ENCODE results near the gene CCDC102A.
"Not testable (repeated sequence)": the region's sequence is repeated elsewhere in the genome, so short reads cannot be mapped to it uniquely, and the experiment has no call there.

Gene CCDC102A

GRCh38 chr16:57572978-57573728, 36.8 kb upstream of the CCDC102A start:
- ATAC-seq (replicated peaks; ENCODE audit: extremely low read depth, poor library complexity, severe bottlenecking), result no peak

GRCh38 chr16:57571098-57571497, 34.7 kb upstream of the CCDC102A start:
- Mint-ChIP-seq H3K36me3 (ENCODE audit: insufficient read depth) (peaks cover 32% of the 10 kb centered on the region), H3K27ac (ENCODE audit: low read depth) (no peak overlapping the region), H3K9me3 (no peaks in the 10 kb centered on the region), H3K27me3 (no peaks in the 10 kb centered on the region), H3K4me1 (peaks cover 1% of the 10 kb centered on the region), H3K4me3 (no peak overlapping the region)
- ATAC-seq (replicated peaks; ENCODE audit: extremely low read depth, poor library complexity, severe bottlenecking) (no peak), DNase-seq (ENCODE audit: low spot score in 2 of 2) (peak in 1 of 2 donors; percentile 3)

More at GRCh38 chr16:57572978-57573728, 36.8 kb upstream of the CCDC102A start:
- no peak overlapping the region for H3K4me3 Mint-ChIP-seq
- peak in 1 of 2 donors; percentile 6 for DNase-seq (ENCODE audit: low spot score in 2 of 2)
- H3K27ac Mint-ChIP-seq (ENCODE audit: low read depth), result peak overlapping the region; percentile 59
- H3K4me1 Mint-ChIP-seq, result peaks cover 22% of the 10 kb centered on the region
- H3K36me3 Mint-ChIP-seq (ENCODE audit: insufficient read depth), result peaks cover 31% of the 10 kb centered on the region
- H3K27me3 Mint-ChIP-seq, result no peaks in the 10 kb centered on the region
- H3K9me3 Mint-ChIP-seq, result no peaks in the 10 kb centered on the region

- no peak overlapping the region for H3K4me3 Mint-ChIP-seq
- no peak overlapping the region for H3K27ac Mint-ChIP-seq (ENCODE audit: low read depth)
- no peaks in the 10 kb centered on the region for H3K4me1 Mint-ChIP-seq
- no peaks in the 10 kb centered on the region for H3K27me3 Mint-ChIP-seq
- DNase-seq (ENCODE audit: low spot score in 2 of 2) (peak in 1 of 2 donors; percentile 11), ATAC-seq (replicated peaks; ENCODE audit: extremely low read depth, poor library complexity, severe bottlenecking) (no peak)
- no peaks in the 10 kb centered on the region for H3K9me3 Mint-ChIP-seq
- H3K36me3 Mint-ChIP-seq (ENCODE audit: insufficient read depth), result peaks cover 35% of the 10 kb centered on the region
Observed at GRCh38 chr16:57570301-57571070, 34.1 kb upstream of the CCDC102A start.

- no peaks in the 10 kb centered on the region for H3K4me1 Mint-ChIP-seq
- H3K9me3 Mint-ChIP-seq, result no peaks in the 10 kb centered on the region
- H3K27ac Mint-ChIP-seq (ENCODE audit: low read depth), result peak overlapping the region; percentile 85
- no peak for ATAC-seq (replicated peaks; ENCODE audit: extremely low read depth, poor library complexity, severe bottlenecking)
- peak in 1 of 2 donors; percentile 10 for DNase-seq (ENCODE audit: low spot score in 2 of 2)
- H3K36me3 Mint-ChIP-seq (ENCODE audit: insufficient read depth), result peaks cover 37% of the 10 kb centered on the region
- no peak overlapping the region for H3K4me3 Mint-ChIP-seq
- H3K27me3 Mint-ChIP-seq, result no peaks in the 10 kb centered on the region
Observed at GRCh38 chr16:57569306-57569946, 33.1 kb upstream of the CCDC102A start.

GRCh38 chr16:57568772-57569171, 32.4 kb upstream of the CCDC102A start:
- not testable (repeated sequence) for H3K9me3 Mint-ChIP-seq; ATAC-seq (replicated peaks; ENCODE audit: extremely low read depth, poor library complexity, severe bottlenecking); H3K4me1 Mint-ChIP-seq

DNA sequence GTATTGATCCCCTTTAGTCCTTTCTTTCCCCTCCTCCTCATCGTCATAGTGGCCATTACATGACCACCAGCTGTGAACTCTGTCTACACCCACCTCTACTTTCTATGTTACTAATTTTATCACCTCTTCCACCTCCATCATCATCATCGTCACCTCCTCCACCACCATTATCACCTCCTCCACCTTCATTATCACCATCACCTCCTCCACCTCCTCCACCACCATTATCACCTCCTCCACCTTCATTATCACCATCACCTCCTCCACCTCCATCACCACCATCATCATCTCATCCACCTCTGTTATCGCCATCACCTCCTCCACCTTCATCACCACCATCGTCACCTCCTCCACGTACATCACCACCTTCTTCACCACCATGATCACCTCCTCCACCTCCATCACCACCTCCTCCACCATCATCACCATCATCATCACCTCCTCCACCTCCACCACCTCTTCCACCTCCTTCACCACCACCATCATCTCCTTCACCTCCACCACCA, 31.9 kb upstream of the CCDC102A start:
- ATAC-seq (replicated peaks; ENCODE audit: extremely low read depth, poor library complexity, severe bottlenecking) (no peak), DNase-seq (ENCODE audit: low spot score in 2 of 2) (no peak)
- Mint-ChIP-seq H3K27me3 (no peaks in the 10 kb centered on the region), H3K4me3 (no peak overlapping the region), H3K4me1 (no peaks in the 10 kb centered on the region), H3K27ac (ENCODE audit: low read depth) (peak overlapping the region; percentile 85), H3K36me3 (ENCODE audit: insufficient read depth) (peaks cover 37% of the 10 kb centered on the region), H3K9me3 (no peaks in the 10 kb centered on the region)

More at GRCh38 chr16:57568772-57569171, 32.4 kb upstream of the CCDC102A start:
- H3K4me3 Mint-ChIP-seq, H3K27me3 Mint-ChIP-seq: not testable (repeated sequence)
- peak in 1 of 2 donors; percentile 8 for DNase-seq (ENCODE audit: low spot score in 2 of 2)
- Mint-ChIP-seq H3K36me3 (ENCODE audit: insufficient read depth) (peaks cover 37% of the 10 kb centered on the region), H3K27ac (ENCODE audit: low read depth) (peak overlapping the region; percentile 85)

GRCh38 chr16:57567691-57568090, 31.3 kb upstream of the CCDC102A start:
- H3K27ac Mint-ChIP-seq (ENCODE audit: low read depth), result peak overlapping the region; percentile 85
- ATAC-seq (replicated peaks; ENCODE audit: extremely low read depth, poor library complexity, severe bottlenecking), result no peak
- H3K36me3 Mint-ChIP-seq (ENCODE audit: insufficient read depth), result peaks cover 37% of the 10 kb centered on the region
- H3K9me3 Mint-ChIP-seq, result no peaks in the 10 kb centered on the region
- H3K4me3 Mint-ChIP-seq, result no peak overlapping the region
- H3K27me3 Mint-ChIP-seq, result no peaks in the 10 kb centered on the region
- DNase-seq (ENCODE audit: low spot score in 2 of 2), result no peak
- H3K4me1 Mint-ChIP-seq, result no peaks in the 10 kb centered on the region

DNA sequence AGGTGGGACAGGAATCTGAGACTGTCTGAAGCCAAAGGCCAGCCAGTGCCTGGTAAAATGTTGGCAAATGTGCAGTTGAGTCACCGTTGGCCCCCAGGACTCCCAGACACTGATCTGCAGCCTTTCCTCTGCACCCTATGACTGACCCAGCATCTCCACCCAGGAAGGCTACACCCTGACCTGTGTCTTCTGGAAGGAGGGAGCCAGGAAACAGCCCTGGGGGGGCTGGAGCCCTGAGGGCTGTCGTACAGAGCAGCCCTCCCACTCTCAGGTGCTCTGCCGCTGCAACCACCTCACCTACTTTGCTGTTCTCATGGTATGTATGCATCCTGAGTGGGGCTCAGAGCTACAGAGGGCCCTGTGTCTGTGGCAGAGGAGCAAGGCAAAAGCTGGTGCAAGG, 30.1 kb upstream of the CCDC102A start:
- Mint-ChIP-seq H3K9me3 (peaks cover 2% of the 10 kb centered on the region), H3K36me3 (ENCODE audit: insufficient read depth) (peaks cover 39% of the 10 kb centered on the region), H3K4me3 (no peak overlapping the region), H3K4me1 (peaks cover 2% of the 10 kb centered on the region), H3K27ac (ENCODE audit: low read depth) (peak overlapping the region; percentile 44), H3K27me3 (no peaks in the 10 kb centered on the region)
- DNase-seq (ENCODE audit: low spot score in 2 of 2) (no peak), ATAC-seq (replicated peaks; ENCODE audit: extremely low read depth, poor library complexity, severe bottlenecking) (no peak)

DNA sequence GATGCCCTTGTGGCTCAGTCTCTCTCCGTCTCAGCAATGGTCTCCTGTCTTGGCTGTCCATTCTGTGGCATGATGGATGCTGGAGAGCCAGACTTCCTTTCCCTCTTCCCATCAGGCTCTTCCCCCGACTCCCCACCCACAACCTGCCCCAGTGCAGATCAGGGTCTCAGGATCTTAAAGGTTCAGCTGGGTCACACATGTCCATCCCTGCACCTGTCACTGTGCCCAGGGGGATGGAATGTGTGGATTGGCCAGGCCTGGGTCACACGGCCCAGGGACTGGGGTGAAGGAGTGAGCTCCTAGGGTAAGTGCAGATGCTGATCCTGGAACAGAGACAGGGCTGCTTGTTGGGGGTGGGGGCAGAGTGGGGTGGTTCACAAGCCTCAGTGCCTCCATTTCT, 29.1 kb upstream of the CCDC102A start:
- peaks cover 7% of the 10 kb centered on the region for H3K9me3 Mint-ChIP-seq
- ATAC-seq (replicated peaks; ENCODE audit: extremely low read depth, poor library complexity, severe bottlenecking), result no peak
- H3K4me1 Mint-ChIP-seq, result peaks cover 8% of the 10 kb centered on the region
- no peak overlapping the region for H3K4me3 Mint-ChIP-seq
- H3K27me3 Mint-ChIP-seq, result no peaks in the 10 kb centered on the region
- peaks cover 42% of the 10 kb centered on the region for H3K36me3 Mint-ChIP-seq (ENCODE audit: insufficient read depth)
- peak overlapping the region; percentile 52 for H3K27ac Mint-ChIP-seq (ENCODE audit: low read depth)
- DNase-seq (ENCODE audit: low spot score in 2 of 2), result no peak

DNA sequence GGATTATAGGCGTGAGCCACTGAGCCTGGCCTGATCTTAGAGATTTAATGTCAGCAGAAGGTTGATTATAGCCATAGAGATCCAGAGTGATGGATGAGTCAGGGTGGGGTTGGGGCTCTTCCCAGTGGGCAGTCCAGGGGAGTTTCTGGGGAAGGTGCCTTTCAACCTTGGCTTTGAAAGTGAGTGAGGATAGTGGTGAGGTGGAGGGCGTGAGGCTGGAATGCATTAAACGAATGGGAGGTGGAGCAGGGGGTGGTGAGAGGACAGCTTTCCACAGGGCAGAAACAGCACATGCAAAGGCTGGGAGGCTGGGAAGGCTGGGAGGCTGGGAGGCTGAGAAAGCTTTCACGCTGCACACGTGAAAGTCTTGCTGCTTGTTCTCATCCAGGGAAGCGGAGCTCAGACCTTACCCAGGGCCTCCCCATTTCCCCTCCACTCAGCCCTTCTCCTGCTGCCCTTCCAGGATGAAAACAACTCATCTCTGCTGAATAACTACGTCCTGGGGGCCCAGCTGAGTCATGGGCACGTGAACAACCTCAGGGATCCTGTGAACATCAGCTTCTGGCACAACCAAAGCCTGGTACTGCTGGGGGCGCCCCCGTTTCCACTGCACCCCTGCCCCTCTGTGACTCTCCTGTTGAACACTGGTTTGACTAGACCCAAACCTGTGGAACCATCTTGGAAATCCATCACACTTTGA, 28.4 kb upstream of the CCDC102A start:
- peaks cover 37% of the 10 kb centered on the region for H3K36me3 Mint-ChIP-seq (ENCODE audit: insufficient read depth)
- DNase-seq (ENCODE audit: low spot score in 2 of 2) (peak in 1 of 2 donors; percentile 5), ATAC-seq (replicated peaks; ENCODE audit: extremely low read depth, poor library complexity, severe bottlenecking) (no peak)
- H3K4me3 Mint-ChIP-seq, result no peak overlapping the region
- H3K27ac Mint-ChIP-seq (ENCODE audit: low read depth), result peak overlapping the region; percentile 52
- peaks cover 7% of the 10 kb centered on the region for H3K9me3 Mint-ChIP-seq
- H3K4me1 Mint-ChIP-seq, result peaks cover 16% of the 10 kb centered on the region
- H3K27me3 Mint-ChIP-seq, result no peaks in the 10 kb centered on the region

GRCh38 chr16:57563761-57564160, 27.4 kb upstream of the CCDC102A start:
- H3K4me1 Mint-ChIP-seq, result peaks cover 17% of the 10 kb centered on the region
- H3K4me3 Mint-ChIP-seq, result no peak overlapping the region
- H3K27ac Mint-ChIP-seq (ENCODE audit: low read depth), result no peak overlapping the region
- peaks cover 7% of the 10 kb centered on the region for H3K9me3 Mint-ChIP-seq
- H3K27me3 Mint-ChIP-seq, result no peaks in the 10 kb centered on the region
- ATAC-seq (replicated peaks; ENCODE audit: extremely low read depth, poor library complexity, severe bottlenecking), result no peak
- peaks cover 31% of the 10 kb centered on the region for H3K36me3 Mint-ChIP-seq (ENCODE audit: insufficient read depth)
- DNase-seq (ENCODE audit: low spot score in 2 of 2), result no peak

DNA sequence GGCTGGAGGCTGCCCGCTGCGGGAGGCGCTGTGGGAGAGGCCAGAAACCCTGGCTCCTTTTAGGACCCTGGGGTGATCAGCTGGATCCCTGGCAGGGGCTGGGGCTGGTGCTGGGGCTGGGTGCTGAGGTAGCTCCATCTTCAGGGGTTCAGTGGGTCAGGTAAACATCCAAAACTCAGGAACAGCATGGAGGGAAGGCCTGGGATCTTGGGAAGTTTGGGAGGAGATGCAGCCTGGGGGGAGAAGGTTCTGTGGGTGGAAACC, 27.0 kb upstream of the CCDC102A start:
- no peak overlapping the region for H3K4me3 Mint-ChIP-seq
- H3K27ac Mint-ChIP-seq (ENCODE audit: low read depth), result no peak overlapping the region
- no peaks in the 10 kb centered on the region for H3K27me3 Mint-ChIP-seq
- peaks cover 7% of the 10 kb centered on the region for H3K9me3 Mint-ChIP-seq
- ATAC-seq (replicated peaks; ENCODE audit: extremely low read depth, poor library complexity, severe bottlenecking), result no peak
- peak in 1 of 2 donors; percentile 11 for DNase-seq (ENCODE audit: low spot score in 2 of 2)
- H3K36me3 Mint-ChIP-seq (ENCODE audit: insufficient read depth), result peaks cover 31% of the 10 kb centered on the region
- peaks cover 20% of the 10 kb centered on the region for H3K4me1 Mint-ChIP-seq

Data from central memory CD8-positive, alpha-beta T cell (primary cell).